Mucosa of rectum (tissue), 2 donors: ENCODE measurements around the gene ZNF785.

Source experiments
- H3K27ac ChIP-seq, 2 donors: one replicate each; pipeline ENCODE4 v1.7.0; 2013; ENCODE audit warnings: inconsistent platforms in 2 of 2, low read depth in 2 of 2, low read length in 2 of 2
- H3K27me3 ChIP-seq, 2 donors: one replicate each; pipeline ENCODE4 v1.7.0; 2013; ENCODE audit warnings: low read length in 2 of 2; ENCODE audit not compliant: control insufficient read depth in 2 of 2, insufficient read depth in 2 of 2
- H3K36me3 ChIP-seq, 2 donors: one replicate each; pipeline ENCODE4 v1.7.0; 2013; ENCODE audit warnings: low read length in 2 of 2; ENCODE audit not compliant: control insufficient read depth in 2 of 2, insufficient read depth in 2 of 2
- H3K4me1 ChIP-seq, 2 donors: one replicate each; pipeline ENCODE4 v1.7.0; 2013; ENCODE audit warnings: low read length in 2 of 2, mild to moderate bottlenecking in 1 of 2; ENCODE audit not compliant: control insufficient read depth in 2 of 2, insufficient read depth in 2 of 2
- H3K4me3 ChIP-seq, 2 donors: one replicate each; pipeline ENCODE4 v1.7.0; 2013; ENCODE audit warnings: low read length in 2 of 2
- H3K9ac ChIP-seq, 2 donors: one replicate each; pipeline ENCODE4 v1.7.0; 2013; ENCODE audit warnings: low read length in 2 of 2, low read depth in 1 of 2, mild to moderate bottlenecking in 1 of 2
- H3K9me3 ChIP-seq, 2 donors: one replicate each; pipeline ENCODE4 v1.7.0; 2013; ENCODE audit warnings: low read length in 2 of 2; ENCODE audit not compliant: control insufficient read depth in 2 of 2
- donor health status: healthy.
- donor health status: Normal muscosa, but diverticular disease.

Gene ZNF785

DNA sequence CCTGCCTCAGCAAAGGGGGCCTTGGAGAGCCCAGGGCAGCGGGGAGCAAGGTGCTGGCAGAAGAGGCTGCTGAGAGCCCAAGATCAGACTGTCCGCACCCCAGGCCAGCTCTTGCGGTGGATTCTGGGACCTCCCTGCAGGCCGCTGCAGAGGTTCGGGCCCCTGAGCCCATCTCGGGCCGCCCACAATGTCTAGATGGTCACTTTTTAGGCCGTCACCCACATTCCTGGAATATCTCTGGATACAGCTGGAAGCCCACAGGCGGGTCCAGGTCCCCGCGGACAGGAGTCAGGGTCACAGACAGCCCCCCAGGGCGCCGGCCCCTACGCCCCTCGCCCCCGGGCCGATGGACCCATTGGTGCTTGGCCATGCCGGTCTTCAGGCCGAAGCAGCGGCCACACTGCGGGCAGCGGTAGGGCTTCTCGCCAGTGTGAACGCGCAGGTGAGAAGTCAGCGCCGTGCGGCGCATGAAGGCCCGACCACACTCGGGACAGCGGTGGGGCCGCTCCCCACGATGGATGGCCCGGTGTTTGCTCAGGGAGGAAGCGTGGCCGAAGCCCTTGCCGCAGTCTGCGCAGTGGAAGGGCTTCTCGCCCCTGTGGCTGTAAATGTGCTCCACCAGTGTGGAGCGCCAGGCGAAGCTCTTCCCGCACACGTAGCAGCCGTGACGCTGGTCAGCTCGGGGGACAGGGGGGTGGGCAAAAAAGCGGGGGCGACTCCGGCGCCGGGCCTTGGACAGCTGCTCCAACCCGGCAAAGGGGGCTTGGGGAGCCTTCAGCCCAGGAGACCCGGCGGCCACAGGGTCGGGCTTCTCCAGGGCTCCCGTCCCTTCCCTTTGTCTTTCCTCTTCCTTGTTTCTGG is 53.0 kb downstream of the ZNF785 start:
- Histone ChIP-seq H3K9ac (no peak overlapping the region), H3K27ac (no peak overlapping the region), H3K9me3 (no peaks in the 10 kb centered on the region), H3K36me3 (peaks cover 0 to 11% of the 10 kb centered on the region in 2 donors), H3K4me1 (peaks cover 25 to 32% of the 10 kb centered on the region in 2 donors), H3K27me3 (no peaks in the 10 kb centered on the region), H3K4me3 (no peak overlapping the region)
